Stimulated activated CD4-positive, alpha-beta T cell treated with anti-CD3 and anti-CD28 coated beads, TNF-alpha, amount 100 ng/mL, for 48 hours (primary cell): ENCODE results near the gene RECK.
"Not testable (repeated sequence)": the region's sequence is repeated elsewhere in the genome, so short reads cannot be mapped to it uniquely, and the experiment has no call there.

ENCODE experiments used
- DNase-seq, 3 donors: peaks; one replicate each; pipeline ENCODE4 v3.0.0-alpha.2; 2020; ENCODE audit warnings: low read depth in 3 of 3

RECK gene, protein sequence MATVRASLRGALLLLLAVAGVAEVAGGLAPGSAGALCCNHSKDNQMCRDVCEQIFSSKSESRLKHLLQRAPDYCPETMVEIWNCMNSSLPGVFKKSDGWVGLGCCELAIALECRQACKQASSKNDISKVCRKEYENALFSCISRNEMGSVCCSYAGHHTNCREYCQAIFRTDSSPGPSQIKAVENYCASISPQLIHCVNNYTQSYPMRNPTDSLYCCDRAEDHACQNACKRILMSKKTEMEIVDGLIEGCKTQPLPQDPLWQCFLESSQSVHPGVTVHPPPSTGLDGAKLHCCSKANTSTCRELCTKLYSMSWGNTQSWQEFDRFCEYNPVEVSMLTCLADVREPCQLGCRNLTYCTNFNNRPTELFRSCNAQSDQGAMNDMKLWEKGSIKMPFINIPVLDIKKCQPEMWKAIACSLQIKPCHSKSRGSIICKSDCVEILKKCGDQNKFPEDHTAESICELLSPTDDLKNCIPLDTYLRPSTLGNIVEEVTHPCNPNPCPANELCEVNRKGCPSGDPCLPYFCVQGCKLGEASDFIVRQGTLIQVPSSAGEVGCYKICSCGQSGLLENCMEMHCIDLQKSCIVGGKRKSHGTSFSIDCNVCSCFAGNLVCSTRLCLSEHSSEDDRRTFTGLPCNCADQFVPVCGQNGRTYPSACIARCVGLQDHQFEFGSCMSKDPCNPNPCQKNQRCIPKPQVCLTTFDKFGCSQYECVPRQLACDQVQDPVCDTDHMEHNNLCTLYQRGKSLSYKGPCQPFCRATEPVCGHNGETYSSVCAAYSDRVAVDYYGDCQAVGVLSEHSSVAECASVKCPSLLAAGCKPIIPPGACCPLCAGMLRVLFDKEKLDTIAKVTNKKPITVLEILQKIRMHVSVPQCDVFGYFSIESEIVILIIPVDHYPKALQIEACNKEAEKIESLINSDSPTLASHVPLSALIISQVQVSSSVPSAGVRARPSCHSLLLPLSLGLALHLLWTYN

DNA sequence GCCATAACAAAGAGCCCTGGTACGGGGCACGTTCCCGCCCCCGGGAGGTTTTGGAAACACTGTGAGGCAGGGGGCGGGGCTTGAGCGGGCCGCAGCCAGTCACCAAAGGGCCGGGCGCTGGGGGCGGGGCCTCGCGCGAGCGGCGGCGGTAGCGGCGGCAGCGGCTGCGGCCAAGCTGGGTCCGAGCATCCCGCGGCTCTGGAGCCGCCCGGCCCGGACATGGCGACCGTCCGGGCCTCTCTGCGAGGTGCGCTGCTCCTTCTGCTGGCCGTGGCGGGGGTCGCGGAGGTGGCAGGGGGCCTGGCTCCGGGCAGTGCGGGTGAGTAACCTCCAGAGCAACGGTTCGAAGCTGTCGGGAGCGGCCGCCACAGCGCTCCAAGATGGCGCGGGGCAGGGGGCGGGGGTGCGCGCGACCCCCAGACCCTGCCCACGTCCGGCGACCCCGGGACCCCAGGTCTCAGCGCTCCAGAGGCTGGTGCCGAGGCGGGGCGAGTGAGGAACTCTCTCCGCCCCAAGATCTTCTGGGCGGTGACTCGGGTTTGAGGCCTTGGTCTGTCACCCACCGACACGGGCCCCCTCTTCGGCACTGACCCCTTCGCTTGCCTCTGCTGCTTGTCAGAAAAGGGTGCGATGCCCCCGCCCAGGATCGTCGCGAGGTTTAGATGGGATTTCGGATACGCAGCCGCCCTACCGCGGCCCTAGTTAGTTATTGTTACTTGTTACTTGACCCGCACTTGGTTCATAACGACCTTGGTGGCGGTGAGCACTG, at the start of gene RECK:
RECK (plus strand) TSS at position 134 of the 769 bp plus-strand sequence; CDS start at position 220, 86 bp downstream.
- peak; percentile 82 to 95 (median 84) for DNase-seq

DNA sequence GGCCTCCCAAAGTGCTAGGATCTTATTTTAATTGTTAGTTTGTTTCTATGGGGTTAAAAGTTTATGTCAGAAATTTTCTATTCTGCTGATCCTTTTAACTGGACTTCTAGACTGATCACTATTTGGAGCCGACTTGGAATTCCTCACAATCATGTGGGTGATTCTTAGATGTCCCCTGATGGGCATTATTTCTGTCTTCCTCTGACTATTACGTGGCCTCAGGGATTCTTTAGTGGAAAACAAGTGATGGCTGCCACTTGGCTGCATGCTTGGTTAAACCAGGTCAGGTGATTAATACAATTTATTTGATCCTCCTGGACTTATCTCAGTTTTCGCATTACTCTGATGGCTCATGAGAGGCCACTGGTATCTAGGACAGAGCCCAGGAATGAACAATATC, 46.6 kb upstream of the RECK start:
- DNase-seq: no peak

DNA sequence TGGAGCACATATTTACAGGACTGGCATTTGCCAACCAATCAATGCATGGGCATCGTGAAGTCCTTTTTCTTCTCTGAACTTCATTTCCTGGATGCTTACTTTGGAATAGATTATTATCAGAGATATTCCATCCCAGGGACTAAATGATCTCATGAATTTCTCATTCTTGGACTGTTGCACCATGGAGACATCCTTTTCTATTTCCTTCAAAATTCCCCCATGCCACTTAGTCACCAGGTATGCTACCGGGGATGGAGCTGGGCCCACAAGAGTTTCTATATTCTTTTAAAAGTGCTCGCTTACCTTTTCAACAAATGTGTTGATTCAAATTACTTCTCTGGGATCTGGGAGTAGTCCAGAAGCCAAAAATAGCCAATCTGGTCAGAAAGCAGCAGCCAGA, 43.6 kb upstream of the RECK start:
- DNase-seq: not testable (repeated sequence)

DNA sequence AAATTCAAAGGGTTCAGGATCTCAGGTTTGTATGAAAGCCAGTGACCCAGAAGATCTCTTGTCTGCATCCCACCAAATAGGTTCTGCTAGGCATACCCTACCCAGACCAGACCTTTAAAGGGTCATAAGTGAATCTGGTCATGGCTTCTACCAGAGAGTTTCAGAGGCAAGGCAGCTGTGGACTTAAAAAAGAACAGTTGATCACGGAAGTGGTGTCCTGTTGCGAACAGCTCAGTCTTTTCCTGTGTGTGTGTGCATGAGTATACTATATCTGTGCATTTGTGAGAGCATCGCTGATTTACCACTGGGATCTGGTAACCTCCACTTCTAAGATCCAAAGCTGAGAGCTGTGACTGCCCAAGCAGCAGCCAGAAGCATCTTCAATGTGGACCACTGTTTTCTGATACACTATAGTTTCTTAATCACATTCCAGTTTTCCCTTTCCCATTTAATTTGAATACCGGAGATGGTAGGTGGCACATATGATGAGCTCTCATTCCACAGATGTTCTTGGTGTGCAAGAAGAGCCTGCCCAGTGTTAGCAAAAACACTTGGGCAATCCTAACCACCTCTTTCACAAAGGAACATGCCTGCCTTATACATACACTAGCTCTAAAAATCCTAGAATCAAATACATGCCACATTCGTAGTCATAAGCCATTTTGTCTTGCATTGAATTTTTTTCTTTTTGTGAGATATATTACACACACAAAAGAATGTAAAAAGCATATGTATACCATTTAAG, 42.6 kb upstream of the RECK start:
- no peak for DNase-seq

DNA sequence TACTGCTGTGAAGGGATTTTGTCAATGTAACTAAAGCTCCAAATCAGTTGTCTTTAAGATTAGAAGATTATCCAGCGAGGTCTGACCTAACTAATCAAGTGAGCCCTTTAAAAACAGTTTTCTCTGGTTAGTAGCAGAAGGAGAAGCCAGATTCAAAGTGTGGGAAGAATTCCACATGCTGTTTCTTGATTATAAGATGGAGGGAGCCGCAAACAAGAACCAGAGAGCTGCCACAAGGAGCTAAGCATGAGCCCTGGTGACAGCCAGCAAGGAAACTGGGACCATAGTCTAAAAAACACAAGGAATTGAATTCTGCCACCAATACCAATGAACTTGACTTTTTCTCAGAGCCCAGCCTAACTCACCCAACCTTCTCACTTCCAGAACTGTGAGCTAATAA, 41.8 kb upstream of the RECK start:
- DNase-seq: no peak

DNA sequence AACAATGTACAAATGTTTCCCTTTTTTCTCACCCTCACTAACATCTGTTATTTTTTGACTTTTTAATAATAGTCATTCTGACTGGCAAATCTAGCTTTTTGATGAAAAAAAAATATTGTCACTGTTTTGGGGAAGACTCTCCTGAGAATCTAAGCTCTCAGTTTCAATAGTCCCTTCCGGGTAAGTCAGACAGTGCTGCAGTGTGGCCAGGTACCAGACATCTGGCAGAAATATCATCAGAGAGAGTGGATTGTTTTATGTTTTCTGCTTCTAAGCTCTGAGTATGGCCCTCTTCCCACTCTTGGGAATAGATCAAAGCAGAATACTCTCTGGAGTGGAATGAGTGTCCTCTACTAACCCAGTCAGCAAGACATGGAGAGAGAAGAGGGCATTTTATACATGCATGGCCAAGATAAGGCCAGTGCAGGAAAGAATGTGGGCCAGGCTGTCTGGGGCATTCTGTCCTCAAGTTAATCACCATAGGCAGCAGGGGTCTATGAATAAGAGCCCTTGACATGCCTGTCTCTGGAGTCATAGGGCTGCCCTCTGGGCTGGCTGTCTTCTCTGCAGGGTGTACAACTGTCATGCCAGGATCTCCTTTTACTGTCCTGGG, 40.2 kb upstream of the RECK start:
- DNase-seq: no peak

DNA sequence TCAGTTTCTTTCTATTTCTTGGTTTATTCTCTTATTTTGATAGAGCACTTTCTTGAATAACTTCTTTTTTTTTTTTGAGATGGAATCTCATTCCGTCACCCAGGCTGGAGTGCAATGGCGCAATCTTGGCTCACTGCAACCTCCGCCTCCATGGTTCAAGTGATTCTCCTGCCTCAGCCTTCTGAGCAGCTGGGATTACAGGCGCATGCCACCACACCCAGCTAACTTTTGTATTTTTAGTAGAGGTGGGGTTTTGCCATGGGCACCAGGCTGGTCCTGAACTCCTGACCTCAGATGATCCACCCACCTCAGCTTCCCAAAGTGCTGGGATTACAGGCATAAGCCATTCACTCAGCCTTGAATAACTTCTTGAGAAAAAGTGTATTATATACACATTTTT, 39.7 kb upstream of the RECK start:
- DNase-seq: not testable (repeated sequence)

DNA sequence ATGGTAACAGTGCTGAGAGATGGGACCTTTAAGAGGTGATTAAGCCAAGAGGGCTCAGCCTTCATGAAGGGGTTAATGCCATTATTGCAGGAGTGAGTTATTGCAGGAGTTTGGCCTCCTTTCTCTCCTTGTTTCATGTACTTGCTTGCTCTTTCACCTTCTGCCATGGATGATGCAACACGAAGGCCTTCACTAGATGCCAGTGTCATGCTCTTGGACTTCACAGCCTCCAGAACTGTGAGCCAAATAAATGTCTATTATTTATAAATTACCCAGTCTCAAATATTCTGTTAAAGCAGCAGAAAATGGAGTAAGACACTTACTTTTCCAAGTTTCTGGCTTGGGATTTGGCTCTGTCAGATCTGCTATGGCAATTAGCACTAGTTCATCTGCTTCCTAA, 38.4 kb upstream of the RECK start:
- DNase-seq: no peak

DNA sequence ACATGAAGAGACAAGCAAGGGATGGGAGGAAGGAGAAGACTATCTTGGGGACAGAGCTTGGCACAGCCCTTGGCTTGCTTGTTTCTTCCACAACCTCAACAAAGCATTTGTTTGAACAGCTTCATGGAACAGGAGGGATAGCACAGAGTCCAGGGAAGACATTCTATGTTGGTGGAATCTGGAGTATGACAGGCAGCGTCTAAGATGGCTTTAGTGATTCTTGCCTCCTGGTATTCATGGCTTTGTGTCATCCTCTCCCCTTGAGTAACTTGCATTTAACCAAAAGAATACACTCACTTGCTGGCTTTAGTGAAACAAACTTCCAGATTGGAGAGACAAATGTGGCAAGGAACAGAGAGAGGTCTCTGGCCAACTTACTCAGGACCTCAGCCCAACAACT, 30.8 kb upstream of the RECK start:
- DNase-seq: no peak

DNA sequence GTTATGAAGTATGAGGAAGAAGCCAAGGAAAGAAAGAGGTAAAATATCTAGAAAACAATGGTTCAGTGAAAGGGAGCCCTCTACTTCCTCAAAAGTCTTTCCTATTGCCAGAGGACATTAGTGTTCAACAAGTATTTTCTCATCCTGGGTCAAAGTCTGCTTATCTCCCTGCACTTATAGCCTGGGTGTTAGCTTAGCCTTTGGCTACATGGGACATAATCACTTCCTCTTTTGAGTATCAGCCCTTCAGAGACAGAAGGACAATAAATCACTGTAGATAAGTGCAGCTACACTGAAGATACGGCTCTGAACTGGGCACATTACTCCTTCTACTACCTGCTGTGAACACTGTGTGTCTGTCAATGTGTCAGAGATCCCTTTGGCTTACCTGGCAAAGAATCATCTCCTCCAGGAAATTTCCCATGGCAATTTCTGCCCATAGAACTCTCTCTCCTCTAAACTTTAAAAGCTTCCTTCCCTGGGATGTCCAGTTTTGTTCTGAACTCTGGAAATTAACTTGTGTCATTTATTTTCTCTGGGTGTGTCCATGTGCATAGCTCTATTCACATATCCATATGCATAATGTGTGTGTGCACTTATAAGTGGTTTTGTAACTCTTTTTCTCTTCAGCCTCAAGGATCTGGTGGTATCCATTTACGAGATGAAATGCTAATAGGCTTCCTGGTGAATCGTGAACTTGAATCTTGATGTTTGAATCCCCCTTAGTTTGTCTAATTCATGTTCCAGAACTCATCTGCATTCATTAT, 30.0 kb upstream of the RECK start:
- no peak for DNase-seq

DNA sequence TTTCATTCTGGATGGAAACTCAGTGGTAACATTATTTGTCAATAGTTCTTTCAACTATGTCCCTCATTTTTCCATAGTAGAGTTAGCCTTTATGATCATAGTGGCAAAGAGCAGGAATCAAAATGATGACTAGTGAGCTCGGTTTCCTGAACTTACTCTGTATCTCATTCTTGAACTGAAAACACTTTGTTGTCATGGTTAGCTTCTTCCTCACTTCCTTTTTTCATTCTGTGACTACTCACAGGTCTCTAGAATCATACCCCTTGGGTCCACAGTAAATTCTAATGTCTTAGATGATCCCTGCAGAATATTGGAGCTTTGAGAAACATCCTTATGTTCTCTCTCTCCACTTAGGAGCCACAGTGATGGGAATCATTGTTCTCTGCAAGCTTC, 29.4 kb upstream of the RECK start:
- DNase-seq: no peak

DNA sequence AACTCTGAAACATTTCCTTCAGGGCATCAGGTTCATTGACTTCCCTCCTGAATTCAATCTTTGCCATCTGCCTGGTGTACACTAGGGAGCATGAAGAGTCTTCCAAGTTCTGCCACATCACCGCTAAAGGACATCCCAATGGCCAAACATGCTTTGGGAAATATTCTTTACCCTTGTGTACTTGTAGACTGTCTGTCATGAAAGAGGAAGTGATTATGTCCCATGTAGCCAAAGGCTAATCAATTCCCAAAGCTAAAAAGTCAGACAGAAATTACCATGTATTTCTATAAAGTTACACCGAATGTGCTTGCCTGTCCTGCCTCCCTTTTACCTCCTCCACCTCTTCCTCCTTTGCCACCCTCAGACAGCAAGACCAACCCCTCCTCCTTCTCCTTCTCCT, 28.9 kb upstream of the RECK start:
- no peak for DNase-seq

DNA sequence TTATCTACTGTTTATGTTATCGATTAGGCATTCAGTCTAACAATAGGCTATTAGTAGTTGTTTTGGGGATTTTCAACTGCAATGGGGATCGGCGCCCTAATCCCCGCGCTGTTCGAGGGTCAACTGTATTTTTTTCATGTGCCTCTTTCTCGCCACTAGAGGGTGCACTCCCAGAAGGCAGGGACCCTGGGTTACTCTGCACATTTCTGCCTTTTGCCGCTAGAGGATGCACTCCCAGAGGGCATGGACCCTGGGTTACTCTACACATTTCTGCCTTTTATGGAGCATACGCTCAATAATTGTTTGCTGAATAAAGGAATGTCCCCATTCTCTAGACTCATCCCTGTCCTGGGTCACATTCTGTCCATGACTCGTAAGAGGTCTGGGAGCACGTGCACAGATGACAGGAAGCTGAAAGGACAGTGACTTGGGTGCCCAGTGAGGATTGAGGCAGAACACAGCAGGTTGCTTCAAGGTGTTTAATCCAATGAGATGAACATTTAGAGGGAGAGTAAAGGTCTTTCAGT, 27.9 kb upstream of the RECK start:
- DNase-seq: peak; percentile 26 to 54 (median 51)

DNA sequence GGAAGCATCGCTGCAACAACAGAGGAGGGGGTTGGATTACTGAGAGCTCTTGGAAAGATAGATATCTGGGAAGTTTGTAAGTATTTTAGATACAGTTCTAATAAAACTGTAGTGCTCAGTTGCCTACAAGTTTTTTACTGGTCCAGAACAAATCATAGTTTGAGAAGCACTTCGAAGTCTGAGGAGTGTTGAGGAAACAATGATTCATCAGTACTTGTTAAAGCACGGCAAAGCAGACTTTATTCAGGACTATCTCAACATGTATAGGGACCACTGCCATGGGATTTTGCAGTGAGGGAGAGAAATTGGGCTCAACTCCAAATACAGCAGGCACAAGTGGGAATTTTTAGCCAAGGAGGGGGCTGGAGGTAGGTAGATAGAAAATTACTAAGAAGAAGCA, 25.3 kb upstream of the RECK start:
- no peak for DNase-seq

DNA sequence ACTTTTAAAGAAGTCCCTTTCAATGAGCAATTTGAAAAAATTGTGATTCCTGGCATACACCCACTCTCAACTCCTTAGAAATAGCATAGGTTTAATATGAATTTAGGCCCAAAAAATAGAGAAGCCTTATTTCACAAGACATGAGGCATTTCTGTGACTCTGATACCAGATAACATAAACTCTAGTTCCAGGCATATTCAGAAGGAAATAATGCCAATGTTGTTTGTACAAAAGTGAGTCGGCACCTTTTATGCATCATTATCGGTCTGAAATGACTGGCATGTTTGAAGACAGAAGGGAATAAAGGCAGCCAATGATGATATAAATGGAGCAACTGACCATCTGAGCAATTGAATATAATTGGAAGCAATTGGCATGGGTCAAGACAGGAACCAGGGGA, 19.4 kb upstream of the RECK start:
- no peak for DNase-seq

DNA sequence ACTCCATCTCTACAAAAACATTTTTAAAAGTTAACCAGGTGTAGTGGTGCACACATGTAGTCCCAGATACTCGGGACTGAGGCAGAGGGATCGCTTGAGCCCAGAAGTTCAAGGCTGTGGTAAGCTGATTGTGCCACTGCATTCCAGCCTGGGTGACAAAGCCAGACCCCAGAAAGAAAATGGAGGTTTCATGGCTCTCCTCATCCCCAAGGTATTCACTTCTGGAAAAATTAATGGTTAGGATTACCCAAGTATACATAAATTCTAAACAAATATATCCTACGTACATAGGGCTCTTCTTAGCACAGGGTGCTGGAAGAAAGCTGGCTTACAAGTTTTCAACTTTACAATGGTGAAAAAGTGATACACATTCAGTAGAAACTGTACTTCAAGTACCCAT, 18.6 kb upstream of the RECK start:
- DNase-seq: no peak

DNA sequence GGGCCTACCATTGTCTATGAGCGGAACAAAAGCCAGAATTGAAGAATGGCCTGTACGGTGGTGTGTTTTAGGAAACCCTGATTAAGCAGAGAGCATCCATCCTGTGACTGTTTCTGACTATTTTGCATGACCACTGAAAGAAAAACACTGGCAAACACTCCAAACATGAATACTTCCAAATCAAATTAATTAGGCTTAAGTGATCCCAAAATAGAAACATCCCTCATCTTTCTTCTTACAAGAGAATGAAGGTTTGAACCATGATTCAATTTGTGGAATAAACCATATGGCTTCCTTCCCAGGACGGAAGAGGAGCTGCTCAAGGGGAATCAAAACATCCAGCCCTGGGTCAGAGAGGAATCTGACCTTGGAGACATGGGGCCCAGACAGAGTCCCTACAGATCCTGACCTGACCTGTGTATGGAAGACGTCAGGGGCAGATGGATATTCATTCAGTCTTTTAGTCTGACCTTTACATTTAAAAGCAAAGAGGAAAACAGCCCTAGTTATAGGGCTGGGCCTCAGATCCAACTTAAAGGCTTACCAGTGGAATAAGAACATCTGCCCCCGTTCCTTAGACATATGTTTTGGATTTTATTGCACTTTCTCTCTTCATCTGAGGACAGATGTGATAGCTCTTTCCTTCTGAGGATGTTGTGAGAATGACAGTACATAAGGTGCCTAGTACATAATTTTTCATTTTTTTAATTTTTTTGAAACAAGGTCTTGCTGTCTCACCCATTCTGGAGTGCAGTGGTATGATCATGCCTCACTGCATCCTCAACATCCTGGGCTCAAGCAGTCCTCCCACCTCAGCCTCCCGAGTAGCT, 17.6 kb upstream of the RECK start:
- DNase-seq: no peak

DNA sequence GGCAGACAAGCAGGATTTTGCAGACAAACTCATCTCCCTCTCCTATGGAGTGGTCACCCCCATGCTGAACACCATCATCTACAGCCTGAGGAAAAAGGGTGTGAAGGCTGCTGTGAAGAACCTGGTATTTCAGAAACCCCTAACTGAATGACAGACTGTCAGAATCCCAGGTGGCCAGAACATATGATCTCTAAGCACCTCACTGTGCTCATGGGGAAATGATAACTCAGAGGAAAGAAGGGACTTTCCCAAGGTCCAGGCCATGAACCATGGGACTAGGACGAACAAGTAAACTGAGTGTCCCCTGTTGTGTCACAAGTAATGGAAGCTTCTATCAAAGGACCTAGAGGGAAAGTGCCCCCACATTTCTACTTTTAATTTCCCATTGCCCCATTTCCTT, 14.7 kb upstream of the RECK start:
- DNase-seq: no peak
